NCI-H510A (cell line): ENCODE data around the gene REEP5.
"Not testable (repeated sequence)": the region's sequence is repeated elsewhere in the genome, so short reads cannot be mapped to it uniquely, and the experiment has no call there.

ENCODE experiments used
- DNase-seq: peaks from one replicate; lab custom pipeline; 2025; lab: John Stamatoyannopoulos, UW

Gene REEP5

GRCh38 chr5:112921833-112922817 is at the start of gene REEP5:
Gene REEP5, minus strand, starts transcription at chr5:112922227. Its CDS starts 37 bp downstream, at chr5:112922190.
- peak; percentile 51 for DNase-seq

- no peak for DNase-seq
Observed at GRCh38 chr5:112971276-112971675, 49.2 kb upstream of the REEP5 start.

GRCh38 chr5:112968411-112969106 is 46.5 kb upstream of the REEP5 start:
- no peak for DNase-seq

GRCh38 chr5:112967520-112968083 is 45.6 kb upstream of the REEP5 start:
- no peak for DNase-seq

GRCh38 chr5:112965733-112966306 is 43.8 kb upstream of the REEP5 start:
- DNase-seq: no peak

GRCh38 chr5:112963374-112963733 is 41.3 kb upstream of the REEP5 start:
- not testable (repeated sequence) for DNase-seq

GRCh38 chr5:112960863-112961504 is 39.0 kb upstream of the REEP5 start:
- no peak for DNase-seq

- DNase-seq: no peak
Observed at GRCh38 chr5:112960315-112960714, 38.3 kb upstream of the REEP5 start.

GRCh38 chr5:112959872-112960271 is 37.8 kb upstream of the REEP5 start:
- DNase-seq: not testable (repeated sequence)

- DNase-seq: no peak
Observed at GRCh38 chr5:112958093-112959088, 36.4 kb upstream of the REEP5 start.

GRCh38 chr5:112957036-112957808 is 35.2 kb upstream of the REEP5 start:
- no peak for DNase-seq

- no peak for DNase-seq
Observed at GRCh38 chr5:112956606-112957005, 34.6 kb upstream of the REEP5 start.

- DNase-seq: no peak
Observed at GRCh38 chr5:112951124-112951702, 29.2 kb upstream of the REEP5 start.

GRCh38 chr5:112948458-112948857 is 26.4 kb upstream of the REEP5 start:
- DNase-seq: no peak

- DNase-seq: no peak
Observed at GRCh38 chr5:112940670-112941069, 18.6 kb upstream of the REEP5 start.

GRCh38 chr5:112938286-112938685 is 16.3 kb upstream of the REEP5 start:
- no peak for DNase-seq

GRCh38 chr5:112935675-112936074 is 13.6 kb upstream of the REEP5 start:
- DNase-seq: no peak

GRCh38 chr5:112934366-112934663 is 12.3 kb upstream of the REEP5 start:
- no peak for DNase-seq

GRCh38 chr5:112933651-112934365 is 11.8 kb upstream of the REEP5 start:
- DNase-seq: no peak
